K562 (cell line): ENCODE data around the gene KIF26B. TPM values are rescaled to one million over a fixed set of nuclear protein-coding genes. Genes with fewer than 3 reads are reported as not detected.

Experiments
- ATF1 ChIP-seq, 2 experiments: fragments of 450-650 bp in 1 of 2; IDR thresholded peaks; 2 replicates each; pipeline ENCODE4 v1.6.1; 2016; ENCODE audit warnings: missing compliant biosample characterization in 1 of 2, missing genetic modification characterization in 1 of 2
- FOXJ2 ChIP-seq: fragments of 200-800 bp; sonication (Bioruptor generic); IDR thresholded peaks from 2 replicates; pipeline ENCODE4 v1.6.1; 2016; ENCODE audit warnings: missing genetic modification characterization, missing compliant biosample characterization
- HNRNPK ChIP-seq: fragments of 200-400 bp; formaldehyde crosslinking; IDR thresholded peaks from one replicate; pipeline ENCODE4 v1.6.1; 2018; ENCODE audit warnings: mild to moderate bottlenecking, low read depth, low read length; ENCODE audit not compliant: poor library complexity, severe bottlenecking
- KDM1A ChIP-seq, 2 experiments: fragments of 450-650 bp; IDR thresholded peaks; 2 replicates each; pipeline ENCODE4 v1.6.1; 2016; ENCODE audit warnings: mild to moderate bottlenecking in 2 of 2
- SMARCC2 ChIP-seq: fragments of 450-650 bp; IDR thresholded peaks from 2 replicates; pipeline ENCODE4 v1.6.1; 2017; ENCODE audit warnings: antibody characterized with exemption, moderate library complexity, mild to moderate bottlenecking, low read depth
- TCFL5 ChIP-seq: fragments of 250-450 bp; sonication (Bioruptor Pico); conservative IDR thresholded peaks from 2 replicates; pipeline ENCODE4 v1.6.1; 2021; ENCODE audit warnings: mild to moderate bottlenecking, moderate library complexity, matching md5 sums
- TSHZ1 ChIP-seq: fragments of 250-450 bp; sonication (Bioruptor Pico); IDR thresholded peaks from 2 replicates; pipeline ENCODE4 v1.4.0; 2020; ENCODE audit warnings: mild to moderate bottlenecking, moderate library complexity
- WHSC1 ChIP-seq: IDR thresholded peaks from one replicate; pipeline ENCODE4 v1.6.1; 2012; ENCODE audit warnings: low read length, control low read depth, inconsistent platforms
- ZC3H4 ChIP-seq: sonication (generic); formaldehyde crosslinking; IDR thresholded peaks from 2 replicates; pipeline ENCODE4 v1.9.0; 2021; ENCODE audit warnings: missing genetic modification reagents, borderline replicate concordance
- ZFP1 ChIP-seq: fragments of 450-650 bp; formaldehyde crosslinking; IDR thresholded peaks from 2 replicates; pipeline ENCODE4 v1.4.0; 2020; ENCODE audit warnings: mild to moderate bottlenecking, mixed read lengths
- ZNF780A ChIP-seq: fragments of 250-450 bp; sonication (Bioruptor Pico); IDR thresholded peaks from 2 replicates; pipeline ENCODE4 v1.5.0; 2021; ENCODE audit warnings: mild to moderate bottlenecking
- polyA plus RNA-seq, 8 experiments: library from polyadenylated mRNA; depleted of rRNA in 4 of 8; stranded (reverse) in 5 of 8; unstranded in 3 of 8; fragments of >200 nt; fragmentation: Nextera tagmentation in 2 of 8; fragmentation: Illumina TruSeq in 1 of 8; extraction: Ambion mirVana in 2 of 8; extraction: Trizol in 1 of 8; gene quantifications; 2 replicates each; pipeline versions ENCODE4 v1.2.1 to v1.2.3, GENCODE V29; 2011 to 2014; ENCODE audit warnings: inconsistent platforms in 1 of 8, missing spikeins in 1 of 8
- total RNA-seq, 7 experiments: library from RNA; depleted of rRNA in 6 of 7; stranded (reverse); fragments of >200 nt in 6 of 7; fragmentation: Illumina TruSeq in 2 of 7; extraction: Trizol in 2 of 7; gene quantifications; 2 replicates each; pipeline versions ENCODE4 v1.2.1 to v1.2.3, GENCODE V29; 2011 to 2021; ENCODE audit warnings: low replicate concordance in 1 of 7

Gene KIF26B
- total and polyA plus RNA-seq, 9 of the 15 experiments (the other 6 are each of a cell fraction or from before 2014, with no cell fraction given): 0.02 to 0.08 (median 0.03) TPM; not detected in 6

GRCh38 chr1:245512181-245512888, 357.6 kb downstream of the KIF26B start (continued):
- no peak for TF ChIP-seq TSHZ1 (CRISPR knock-in tag)
- TF ChIP-seq KDM1A (IDR thresholded peaks at IDR 0.05): no peak
- TF ChIP-seq ZFP1 (CRISPR knock-in tag): no peak
- TF ChIP-seq FOXJ2 (tag): no peak
- TF ChIP-seq ATF1 (CRISPR knock-in tag; IDR thresholded peaks at IDR 0.05): no peak
- TF ChIP-seq ATF1 (tag; IDR thresholded peaks at IDR 0.05): no peak
- TF ChIP-seq ZC3H4 (CRISPR knock-in tag): no peak
- no peak for TF ChIP-seq TCFL5 (CRISPR knock-in tag)
- TF ChIP-seq ZNF780A (CRISPR knock-in tag): no peak
- no peak for TF ChIP-seq SMARCC2
- TF ChIP-seq HNRNPK: no peak
- TF ChIP-seq WHSC1: no peak
- TF ChIP-seq, all 486 proteins: peak for 0
